DND-41 (cell line): ENCODE measurements around the gene GLI2.

Experiments
- ATAC-seq: fragments of 200-7000 bp; cut with Tn5 transposase; 3 replicates; pipeline ENCODE4 v1.9.1; 2021; ENCODE audit warnings: low read depth; ENCODE audit not compliant: insufficient read depth
- DNase-seq: peaks from one replicate; pipeline ENCODE4 v3.0.0-alpha.2; 2020
- H2AFZ ChIP-seq: 2 replicates; pipeline ENCODE4 v1.6.0; 2012; ENCODE audit warnings: low read depth, low read length
- H3K27ac ChIP-seq: 2 replicates; pipeline ENCODE4 v1.5.1; 2012; ENCODE audit warnings: low read length, inconsistent platforms
- H3K27me3 ChIP-seq: fragments of 200-600 bp; sonication (generic); 2 replicates; pipeline ENCODE4 v1.6.0; 2012; ENCODE audit warnings: low read length, mild to moderate bottlenecking, inconsistent platforms; ENCODE audit not compliant: insufficient read depth, poor library complexity
- H3K36me3 ChIP-seq: 2 replicates; pipeline ENCODE4 v1.5.1; 2012; ENCODE audit warnings: low read length, inconsistent platforms; ENCODE audit not compliant: insufficient read depth
- H3K4me1 ChIP-seq: 2 replicates; pipeline ENCODE4 v1.5.1; 2012; ENCODE audit warnings: mild to moderate bottlenecking, low read length; ENCODE audit not compliant: insufficient read depth
- H3K4me2 ChIP-seq: 2 replicates; pipeline ENCODE4 v1.6.0; 2012; ENCODE audit warnings: mild to moderate bottlenecking, moderate library complexity, low read length, inconsistent platforms; ENCODE audit not compliant: insufficient read depth
- H3K4me3 ChIP-seq, 2 experiments: fragments of 200-600 bp in 1 of 2; shearing (Covaris generic) in 1 of 2; 2 replicates each; pipeline ENCODE4 v1.5.1; 2012 to 2016; ENCODE audit warnings: inconsistent platforms in 2 of 2, low read length in 2 of 2, mild to moderate bottlenecking in 2 of 2, low read depth in 1 of 2, moderate library complexity in 1 of 2
- H3K79me2 ChIP-seq: 2 replicates; pipeline ENCODE4 v1.6.0; 2012; ENCODE audit warnings: low read length, inconsistent platforms; ENCODE audit not compliant: insufficient read depth
- H3K9ac ChIP-seq: 2 replicates; pipeline ENCODE4 v1.6.0; 2012; ENCODE audit warnings: low read depth, mild to moderate bottlenecking, inconsistent platforms, low read length, moderate library complexity
- H3K9me3 ChIP-seq: 2 replicates; pipeline ENCODE4 v1.5.1; 2012; ENCODE audit warnings: low read length, moderate library complexity, mild to moderate bottlenecking, inconsistent platforms; ENCODE audit not compliant: insufficient read depth, severe bottlenecking
- H4K20me1 ChIP-seq: 2 replicates; pipeline ENCODE4 v1.6.0; 2012; ENCODE audit warnings: low read length; ENCODE audit not compliant: insufficient read depth
- EZH2 ChIP-seq: IDR thresholded peaks from 3 replicates; pipeline ENCODE4 v1.6.1; 2012; ENCODE audit warnings: borderline replicate concordance, low read depth, mild to moderate bottlenecking, moderate library complexity, low read length, inconsistent platforms; ENCODE audit not compliant: severe bottlenecking
- TF ChIP-seq, protein P1 (sequence below): IDR thresholded peaks from 2 replicates; pipeline ENCODE4 v1.5.1; 2012; ENCODE audit warnings: borderline replicate concordance, low read length, moderate library complexity, mild to moderate bottlenecking; ENCODE audit not compliant: poor library complexity, severe bottlenecking; ENCODE audit errors: extremely low read depth

GLI2 gene

DNA sequence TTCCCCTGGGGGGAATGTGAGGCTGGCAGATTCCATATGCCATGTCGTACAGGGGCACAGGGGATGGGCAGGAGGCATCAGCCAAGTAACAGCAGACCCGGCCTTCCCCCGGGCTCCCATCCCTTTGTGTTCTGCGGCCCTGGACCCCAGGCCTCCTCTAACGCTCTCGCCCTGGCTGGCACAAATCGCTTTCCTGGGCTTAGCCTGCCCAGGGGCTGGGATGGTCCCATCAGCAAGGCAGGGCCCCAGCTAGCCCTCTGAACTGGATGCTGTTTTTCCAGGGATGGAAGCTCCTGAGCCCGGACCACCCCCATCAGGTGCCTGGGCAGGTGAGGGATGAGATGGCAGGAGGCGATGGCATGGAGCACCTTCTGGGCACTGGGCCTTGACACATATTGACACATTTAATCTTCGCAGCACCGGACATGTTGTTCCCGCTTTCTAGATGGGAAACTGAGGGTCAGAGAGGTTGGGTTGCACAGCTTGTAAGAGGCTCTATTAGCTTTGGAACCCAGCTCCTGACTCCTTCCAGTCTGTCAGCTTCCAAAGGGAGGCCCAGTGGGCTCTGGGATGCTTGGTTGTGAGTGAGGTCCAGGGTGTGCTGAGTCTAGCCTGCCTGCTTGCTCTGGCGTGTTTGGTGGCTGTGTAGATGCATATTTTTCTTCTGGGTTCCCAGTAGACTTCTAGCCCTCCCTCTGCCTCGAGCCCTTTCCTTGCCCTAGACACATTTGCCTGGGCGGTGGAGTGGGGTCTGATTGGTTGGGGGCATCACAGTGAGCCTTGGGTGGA, 40.3 kb downstream of the GLI2 start:
- Histone ChIP-seq H3K4me2 (no peak overlapping the region), H3K79me2 (no peaks in the 10 kb centered on the region), H2AFZ (no peak overlapping the region), H3K27ac (no peak overlapping the region), H4K20me1 (peaks cover 4% of the 10 kb centered on the region), H3K36me3 (no peaks in the 10 kb centered on the region), H3K9ac (no peak overlapping the region), H3K27me3 (no peaks in the 10 kb centered on the region), H3K9me3 (no peaks in the 10 kb centered on the region), H3K4me3 (no peak overlapping the region), H3K4me1 (no peaks in the 10 kb centered on the region)
- no peak for ATAC-seq
- no peak for DNase-seq
- no peak for TF ChIP-seq EZH2
- TF ChIP-seq, protein P1, sequence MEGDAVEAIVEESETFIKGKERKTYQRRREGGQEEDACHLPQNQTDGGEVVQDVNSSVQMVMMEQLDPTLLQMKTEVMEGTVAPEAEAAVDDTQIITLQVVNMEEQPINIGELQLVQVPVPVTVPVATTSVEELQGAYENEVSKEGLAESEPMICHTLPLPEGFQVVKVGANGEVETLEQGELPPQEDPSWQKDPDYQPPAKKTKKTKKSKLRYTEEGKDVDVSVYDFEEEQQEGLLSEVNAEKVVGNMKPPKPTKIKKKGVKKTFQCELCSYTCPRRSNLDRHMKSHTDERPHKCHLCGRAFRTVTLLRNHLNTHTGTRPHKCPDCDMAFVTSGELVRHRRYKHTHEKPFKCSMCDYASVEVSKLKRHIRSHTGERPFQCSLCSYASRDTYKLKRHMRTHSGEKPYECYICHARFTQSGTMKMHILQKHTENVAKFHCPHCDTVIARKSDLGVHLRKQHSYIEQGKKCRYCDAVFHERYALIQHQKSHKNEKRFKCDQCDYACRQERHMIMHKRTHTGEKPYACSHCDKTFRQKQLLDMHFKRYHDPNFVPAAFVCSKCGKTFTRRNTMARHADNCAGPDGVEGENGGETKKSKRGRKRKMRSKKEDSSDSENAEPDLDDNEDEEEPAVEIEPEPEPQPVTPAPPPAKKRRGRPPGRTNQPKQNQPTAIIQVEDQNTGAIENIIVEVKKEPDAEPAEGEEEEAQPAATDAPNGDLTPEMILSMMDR: no peak

DNA sequence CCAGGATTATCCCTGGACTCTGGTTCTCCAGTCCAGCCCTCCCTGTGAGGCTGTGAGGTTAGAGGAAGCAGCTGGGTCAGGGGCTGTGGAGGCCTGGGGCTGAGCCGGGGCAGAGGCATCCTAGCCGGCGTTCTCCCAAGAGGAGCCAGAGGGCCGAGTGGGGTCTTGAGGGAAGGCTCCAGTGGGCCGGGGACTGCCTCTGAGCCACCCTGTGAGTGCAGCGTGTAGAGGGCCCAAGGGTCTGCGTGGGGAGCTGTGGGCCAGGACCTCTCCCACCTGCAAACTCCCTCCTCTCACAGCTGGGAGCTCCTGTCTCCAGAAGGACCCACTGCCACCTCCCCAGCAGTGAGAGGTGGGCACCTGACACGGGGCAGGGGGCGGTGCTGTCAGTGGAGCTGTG, 41.0 kb downstream of the GLI2 start:
- Histone ChIP-seq H3K79me2 (no peaks in the 10 kb centered on the region), H3K27ac (no peak overlapping the region), H4K20me1 (peaks cover 4% of the 10 kb centered on the region), H3K4me1 (no peaks in the 10 kb centered on the region), H3K27me3 (no peaks in the 10 kb centered on the region), H3K36me3 (no peaks in the 10 kb centered on the region), H2AFZ (no peak overlapping the region), H3K4me3 (no peak overlapping the region), H3K9me3 (no peaks in the 10 kb centered on the region), H3K4me2 (no peak overlapping the region), H3K9ac (no peak overlapping the region)
- TF ChIP-seq EZH2: no peak
- TF ChIP-seq, protein P1: no peak
- no peak for ATAC-seq
- no peak for DNase-seq

DNA sequence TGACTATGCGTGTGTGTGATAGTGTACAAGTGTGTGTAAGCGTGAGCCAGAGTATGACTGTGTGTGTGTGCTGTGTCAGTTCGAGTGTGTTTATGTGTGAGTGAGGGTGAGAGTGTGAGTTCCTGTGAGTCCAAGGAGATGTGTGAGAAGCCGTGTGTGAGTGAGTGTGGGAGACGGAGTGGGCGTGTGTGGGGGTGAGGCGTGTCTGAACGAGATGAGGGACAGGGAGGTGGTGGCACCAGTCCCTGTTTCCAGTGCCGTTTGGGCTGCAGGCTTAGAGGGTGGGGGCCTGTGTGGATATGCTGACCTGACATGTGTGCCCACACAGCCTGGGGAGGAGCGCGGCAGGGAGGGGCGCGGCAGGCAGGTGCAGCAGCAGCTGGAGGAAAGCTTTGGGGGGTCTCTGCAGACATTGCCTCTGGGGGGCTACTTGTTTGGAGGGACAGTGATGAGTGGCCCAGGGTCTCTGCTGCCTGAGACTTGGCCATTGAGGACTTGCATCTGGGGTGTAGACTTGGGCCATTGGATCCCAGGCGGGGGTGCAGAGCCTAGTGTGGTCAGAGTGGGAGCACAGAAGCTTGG, 41.6 kb downstream of the GLI2 start:
- H4K20me1 ChIP-seq: peaks cover 4% of the 10 kb centered on the region
- H3K9me3 ChIP-seq: no peaks in the 10 kb centered on the region
- TF ChIP-seq EZH2: no peak
- TF ChIP-seq, protein P1: no peak
- no peak overlapping the region for H3K9ac ChIP-seq
- no peaks in the 10 kb centered on the region for H3K79me2 ChIP-seq
- no peak overlapping the region for H3K4me2 ChIP-seq
- no peak overlapping the region for H3K4me3 ChIP-seq
- H2AFZ ChIP-seq: no peak overlapping the region
- H3K27ac ChIP-seq: no peak overlapping the region
- no peaks in the 10 kb centered on the region for H3K36me3 ChIP-seq
- no peaks in the 10 kb centered on the region for H3K4me1 ChIP-seq
- ATAC-seq: no peak
- no peak for DNase-seq
- no peaks in the 10 kb centered on the region for H3K27me3 ChIP-seq

DNA sequence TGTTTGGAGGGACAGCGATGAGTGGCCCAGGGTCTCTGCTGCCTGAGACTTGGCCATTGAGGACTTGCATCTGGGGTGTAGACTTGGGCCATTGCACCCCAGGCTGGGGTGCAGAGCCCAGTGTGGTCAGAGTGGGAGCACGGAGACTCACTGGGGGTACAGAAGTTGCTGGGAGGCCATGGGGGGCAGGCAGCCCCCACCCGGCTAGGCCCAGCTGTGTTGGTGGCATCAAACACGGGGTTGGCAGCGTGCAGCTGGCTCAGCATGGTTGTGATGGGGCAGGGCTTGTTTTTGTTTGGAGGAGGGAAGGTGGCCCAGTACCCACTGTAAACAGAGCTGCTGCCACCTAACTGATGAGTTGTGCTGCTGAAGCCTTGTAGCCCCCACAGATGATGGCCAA, 42.1 kb downstream of the GLI2 start:
- no peaks in the 10 kb centered on the region for H3K36me3 ChIP-seq
- no peaks in the 10 kb centered on the region for H3K79me2 ChIP-seq
- H3K9me3 ChIP-seq: no peaks in the 10 kb centered on the region
- peaks cover 4% of the 10 kb centered on the region for H4K20me1 ChIP-seq
- no peak overlapping the region for H3K27ac ChIP-seq
- no peak overlapping the region for H2AFZ ChIP-seq
- no peaks in the 10 kb centered on the region for H3K27me3 ChIP-seq
- no peak overlapping the region for H3K4me2 ChIP-seq
- ATAC-seq (no peak), DNase-seq (no peak)
- H3K4me3 ChIP-seq: no peak overlapping the region
- no peak for TF ChIP-seq EZH2
- TF ChIP-seq, protein P1: no peak
- no peaks in the 10 kb centered on the region for H3K4me1 ChIP-seq
- H3K9ac ChIP-seq: no peak overlapping the region
